Endothelial cell of umbilical vein (primary cell): Measurements from ENCODE around the gene CREM. TPM values are rescaled to one million over a fixed set of nuclear protein-coding genes. Genes with fewer than 3 reads are reported as not detected.

ENCODE experiments used
- BruUV-seq: library from RNA; stranded (reverse); fragments of 400-500 nt; replicated peaks from 2 replicates; lab custom pipeline; 2021; lab: Mats Ljungman, UMichigan
- CTCF ChIA-PET: fragments of 300-600, 350-600 bp; sonication (Branson Sonifier 250); formaldehyde crosslinking; loops from one replicate; lab custom pipeline; 2021; ENCODE audit warnings: antibody characterized with exemption, inconsistent platforms; lab: Charles Lee
- POLR2A ChIA-PET: fragments of 300-600, 350-600 bp; sonication (Branson Sonifier 250); formaldehyde crosslinking; loops from one replicate; lab custom pipeline; 2021; ENCODE audit warnings: antibody characterized with exemption, inconsistent platforms; lab: Charles Lee
- DNase-seq: peaks from one replicate; pipeline ENCODE4 v3.0.0-alpha.2; 2011; ENCODE audit warnings: low read depth, low spot score
- FAIRE-seq: peaks from 2 replicates; lab custom pipeline; 2011; peaks lifted over from hg19 to GRCh38; lab: Jason Lieb, UNC
- H2AFZ ChIP-seq: 2 replicates; pipeline ENCODE4 v1.6.0; 2012; ENCODE audit warnings: low read depth, low read length, control low read depth, inconsistent platforms
- H3K27ac ChIP-seq: 2 replicates; pipeline ENCODE4 v1.5.1; 2011; ENCODE audit warnings: low read depth, mild to moderate bottlenecking, control low read depth, low read length, moderate library complexity; ENCODE audit not compliant: insufficient read depth
- H3K27me3 ChIP-seq, 2 experiments: 2 replicates each; pipeline versions ENCODE4 v1.6.0 to v1.6.1; 2011; ENCODE audit warnings: low read length in 2 of 2, mixed read lengths in 1 of 2; ENCODE audit not compliant: control insufficient read depth in 2 of 2, insufficient read depth in 2 of 2
- H3K36me3 ChIP-seq, 2 experiments: 2 replicates in 1 of 2; 3 replicates in 1 of 2; pipeline ENCODE4 v1.5.1; 2011; ENCODE audit warnings: low read length in 2 of 2, mild to moderate bottlenecking in 1 of 2, moderate library complexity in 1 of 2; ENCODE audit not compliant: control insufficient read depth in 2 of 2, insufficient read depth in 2 of 2; ENCODE audit errors: extremely low read depth in 1 of 2
- H3K4me1 ChIP-seq: 3 replicates; pipeline ENCODE4 v1.5.1; 2011; ENCODE audit warnings: mild to moderate bottlenecking, low read length; ENCODE audit not compliant: control insufficient read depth, insufficient read depth; ENCODE audit errors: extremely low read depth
- H3K4me2 ChIP-seq: 2 replicates; pipeline ENCODE4 v1.6.1; 2011; ENCODE audit warnings: low read length, control low read depth, mixed read lengths; ENCODE audit not compliant: insufficient read depth
- H3K4me3 ChIP-seq, 3 experiments: fragments of 200-600 bp in 1 of 3; sonication (generic), shearing (Covaris generic) in 1 of 3; replicated peaks in 1 of 3; 2 replicates each; pipeline ENCODE4 v1.5.1; 2011 to 2016; ENCODE audit warnings: control low read depth in 3 of 3, low read length in 3 of 3, mild to moderate bottlenecking in 2 of 3, inconsistent platforms in 1 of 3, low read depth in 1 of 3, moderate library complexity in 1 of 3; ENCODE audit not compliant: insufficient read depth in 1 of 3
- H3K79me2 ChIP-seq: 2 replicates; pipeline ENCODE4 v1.6.0; 2012; ENCODE audit warnings: low read length, inconsistent platforms; ENCODE audit not compliant: control insufficient read depth, insufficient read depth
- H3K9ac ChIP-seq: replicated peaks from 2 replicates; pipeline ENCODE3; 2011; ENCODE audit warnings: low read length, control low read depth; ENCODE audit not compliant: insufficient read depth; ENCODE audit errors: extremely low read depth
- H3K9me1 ChIP-seq: replicated peaks from 3 replicates; pipeline ENCODE4 v1.6.0; 2011; ENCODE audit warnings: mild to moderate bottlenecking, low read length; ENCODE audit not compliant: control insufficient read depth, insufficient read depth; ENCODE audit errors: extremely low read depth
- H3K9me3 ChIP-seq: replicated peaks from 2 replicates; pipeline ENCODE4 v1.5.1; 2012; ENCODE audit warnings: low read length, inconsistent platforms; ENCODE audit not compliant: control insufficient read depth, insufficient read depth
- H4K20me1 ChIP-seq: replicated peaks from 2 replicates; pipeline ENCODE3; 2011; ENCODE audit warnings: mild to moderate bottlenecking, low read length; ENCODE audit not compliant: control insufficient read depth, insufficient read depth; ENCODE audit errors: extremely low read depth
- CTCF ChIP-seq, 2 donors: IDR thresholded peaks; 1 replicate in 1 of 2; 2 replicates in 1 of 2; pipeline ENCODE4 v1.5.1; 2011; ENCODE audit warnings: low read length in 2 of 2, mild to moderate bottlenecking in 2 of 2, moderate library complexity in 2 of 2, control low read depth in 1 of 2, inconsistent platforms in 1 of 2, low read depth in 1 of 2; ENCODE audit not compliant: insufficient read depth in 1 of 2; ENCODE audit errors: extremely low read depth in 1 of 2
- EZH2 ChIP-seq: IDR thresholded peaks from 2 replicates; pipeline ENCODE4 v1.6.1; 2012; ENCODE audit warnings: borderline replicate concordance, low read depth, mild to moderate bottlenecking, moderate library complexity, low read length, inconsistent platforms; ENCODE audit not compliant: severe bottlenecking
- FOS ChIP-seq: IDR thresholded peaks from 2 replicates; pipeline ENCODE4 v1.6.1; 2011; ENCODE audit warnings: mild to moderate bottlenecking, low read length, moderate library complexity, borderline replicate concordance; ENCODE audit not compliant: insufficient read depth
- GATA2 ChIP-seq: IDR thresholded peaks from 2 replicates; pipeline ENCODE4 v1.7.0; 2011; ENCODE audit warnings: low read depth, mild to moderate bottlenecking, moderate library complexity, mixed read lengths, low read length; ENCODE audit not compliant: insufficient read length, insufficient read depth
- JUN ChIP-seq: IDR thresholded peaks from 2 replicates; pipeline ENCODE4 v1.6.1; 2011; ENCODE audit warnings: borderline replicate concordance, low read depth; ENCODE audit not compliant: insufficient read length, insufficient read depth
- MAX ChIP-seq: IDR thresholded peaks from 2 replicates; pipeline ENCODE4 v1.6.1; 2011; ENCODE audit not compliant: insufficient read depth, insufficient read length
- MYC ChIP-seq: IDR thresholded peaks from one replicate; pipeline ENCODE4 v1.6.1; 2011; ENCODE audit warnings: mild to moderate bottlenecking, low read depth, low read length
- POLR2A ChIP-seq: IDR thresholded peaks from 2 replicates; pipeline ENCODE4 v1.6.1; 2012; ENCODE audit warnings: low read depth, mild to moderate bottlenecking, control low read depth, low read length
- POLR2AphosphoS5 ChIP-seq: IDR thresholded peaks from 2 replicates; pipeline ENCODE4 v1.6.1; 2012; ENCODE audit warnings: low read depth, mild to moderate bottlenecking, control low read depth, low read length, moderate library complexity; ENCODE audit not compliant: insufficient read depth
- dilution Hi-C: fragments of 300-500 bp; cut with MboI; formaldehyde crosslinking; loops from one replicate; pipeline ENCODE4 v1.15.0; 2019; ENCODE audit warnings: low sequenced_read_pairs; ENCODE audit not compliant: extremely low pct_ligation_motif_present
- intact Hi-C: fragments of 100-400 bp; cut with micrococcal nuclease; formaldehyde crosslinking; loops from one replicate; pipeline ENCODE4 v1.10.0; 2022
- polyA plus RNA-seq, 4 experiments: library from polyadenylated mRNA; depleted of rRNA in 3 of 4; stranded (reverse) in 3 of 4; unstranded in 1 of 4; fragments of >200 nt; gene quantifications; 2 replicates each; pipeline versions ENCODE4 v1.2.1 to v1.2.3, GENCODE V29; 2011 to 2012; ENCODE audit warnings: missing spikeins in 1 of 4
- total RNA-seq: library from RNA; stranded (reverse); gene quantifications from 2 replicates; pipeline ENCODE4 v1.2.3, GENCODE V29; 2021

Gene CREM
- total and polyA plus RNA-seq, 2 donors (not counting 3 experiments of a cell fraction or from before 2014, with no cell fraction given): 35.5 to 39.8 TPM

GRCh38 chr10:35203745-35204144 is 77.1 kb downstream of the CREM start:
- H3K9me3 ChIP-seq: no peaks in the 10 kb centered on the region
- H3K4me2 ChIP-seq: no peak overlapping the region
- no peak overlapping the region for H3K9ac ChIP-seq
- no peak for FAIRE-seq
- CTCF ChIA-PET: interaction anchor here (0.9 to 3.9 kb wide), 4 partner anchors 8 to 78 kb away, joined by 3 to 48 read pairs (median 7); no protein-coding TSS in a partner anchor
- H2AFZ ChIP-seq: no peak overlapping the region
- H3K4me1 ChIP-seq: no peaks in the 10 kb centered on the region
- H3K9me1 ChIP-seq: no peaks in the 10 kb centered on the region
- H3K36me3 ChIP-seq: no peaks in the 10 kb centered on the region
- POLR2A ChIA-PET: no interaction called here
- no peaks in the 10 kb centered on the region for H3K79me2 ChIP-seq
- TF ChIP-seq FOS (no peak), MAX (no peak), POLR2A (no peak), POLR2AphosphoS5 (no peak), JUN (no peak), CTCF (IDR thresholded peaks at IDR 0.05; ENCODE audit: extremely low read depth in 1 of 2, insufficient read depth in 1 of 2, low read depth in 1 of 2, low read length in 2 of 2) (no peak), EZH2 (no peak), GATA2 (no peak), MYC (no peak)
- H3K4me3 ChIP-seq: no peak overlapping the region
- no peaks in the 10 kb centered on the region for H3K27me3 ChIP-seq
- no TSS peak for BruUV-seq
- DNase-seq: no peak
- intact Hi-C loops (no loop called here), dilution Hi-C loops (loop anchor here (25.0 kb wide), 1 partner anchor 91 kb away; no protein-coding TSS in a partner anchor)
- H4K20me1 ChIP-seq: no peaks in the 10 kb centered on the region
- H3K27ac ChIP-seq: no peak overlapping the region
